ENCODE results near the gene FJX1.

The FJX1 gene

GRCh38 chr11:35617316-35617686 is 959 bp upstream of the FJX1 start:
- no peaks in the 10 kb centered on the region for H3K36me3 ChIP-seq (ENCODE audit: insufficient read depth, low read length)
- TF ChIP-seq CTCF (IDR thresholded peaks at IDR 0.05; ENCODE audit: low read length) (no peak), EZH2 (IDR thresholded peaks at IDR 0.05; ENCODE audit: borderline replicate concordance, low read length) (no peak)
- H3K27ac ChIP-seq (ENCODE audit: low read depth, low read length, poor library complexity, severe bottlenecking) = no peak overlapping the region
- no peak overlapping the region for H3K9ac ChIP-seq (ENCODE audit: low read length)
- H3F3A ChIP-seq (ENCODE audit: insufficient read depth, low read length) = no peaks in the 10 kb centered on the region
- H3K4me1 ChIP-seq (ENCODE audit: insufficient read depth, low read length, severe bottlenecking) = no peaks in the 10 kb centered on the region
- H3K4me2 ChIP-seq (ENCODE audit: low read length) = no peak overlapping the region
- H3K4me3 ChIP-seq (ENCODE audit: low read depth, low read length, poor library complexity, severe bottlenecking) = no peak overlapping the region
- H3K79me2 ChIP-seq (ENCODE audit: insufficient read depth, low read length) = no peaks in the 10 kb centered on the region
- H2AFZ ChIP-seq (ENCODE audit: low read length) = no peak overlapping the region
- no peaks in the 10 kb centered on the region for H3K27me3 ChIP-seq (ENCODE audit: insufficient read depth, low read length)
- no peaks in the 10 kb centered on the region for H4K20me1 ChIP-seq (ENCODE audit: insufficient read depth, low read length)
- no peaks in the 10 kb centered on the region for H3K9me3 ChIP-seq (ENCODE audit: low read length)
- no peaks in the 10 kb centered on the region for H3K9me2 ChIP-seq (ENCODE audit: low read depth, low read length)

- TF ChIP-seq EZH2 (IDR thresholded peaks at IDR 0.05; ENCODE audit: borderline replicate concordance, low read length) (no peak), CTCF (IDR thresholded peaks at IDR 0.05; ENCODE audit: low read length) (no peak)
- H3K9me3 ChIP-seq (ENCODE audit: low read length) = no peaks in the 10 kb centered on the region
- no peaks in the 10 kb centered on the region for H3K4me1 ChIP-seq (ENCODE audit: insufficient read depth, low read length, severe bottlenecking)
- H4K20me1 ChIP-seq (ENCODE audit: insufficient read depth, low read length) = no peaks in the 10 kb centered on the region
- no peaks in the 10 kb centered on the region for H3K27me3 ChIP-seq (ENCODE audit: insufficient read depth, low read length)
- no peak overlapping the region for H3K27ac ChIP-seq (ENCODE audit: low read depth, low read length, poor library complexity, severe bottlenecking)
- H3K4me3 ChIP-seq (ENCODE audit: low read depth, low read length, poor library complexity, severe bottlenecking) = no peak overlapping the region
- no peaks in the 10 kb centered on the region for H3K9me2 ChIP-seq (ENCODE audit: low read depth, low read length)
- H2AFZ ChIP-seq (ENCODE audit: low read length) = no peak overlapping the region
- H3F3A ChIP-seq (ENCODE audit: insufficient read depth, low read length) = no peaks in the 10 kb centered on the region
- no peaks in the 10 kb centered on the region for H3K36me3 ChIP-seq (ENCODE audit: insufficient read depth, low read length)
- H3K9ac ChIP-seq (ENCODE audit: low read length) = no peak overlapping the region
- no peak overlapping the region for H3K4me2 ChIP-seq (ENCODE audit: low read length)
- no peaks in the 10 kb centered on the region for H3K79me2 ChIP-seq (ENCODE audit: insufficient read depth, low read length)
Observed at GRCh38 chr11:35618497-35619115, 346 bp downstream of the FJX1 start.

GRCh38 chr11:35619116-35619854 is 1.0 kb downstream of the FJX1 start:
- no peaks in the 10 kb centered on the region for H3K9me2 ChIP-seq (ENCODE audit: low read depth, low read length)
- H3K79me2 ChIP-seq (ENCODE audit: insufficient read depth, low read length) = no peaks in the 10 kb centered on the region
- H3K9ac ChIP-seq (ENCODE audit: low read length) = no peak overlapping the region
- H3K4me1 ChIP-seq (ENCODE audit: insufficient read depth, low read length, severe bottlenecking) = no peaks in the 10 kb centered on the region
- no peak overlapping the region for H2AFZ ChIP-seq (ENCODE audit: low read length)
- H4K20me1 ChIP-seq (ENCODE audit: insufficient read depth, low read length) = no peaks in the 10 kb centered on the region
- no peak overlapping the region for H3K4me3 ChIP-seq (ENCODE audit: low read depth, low read length, poor library complexity, severe bottlenecking)
- no peak overlapping the region for H3K4me2 ChIP-seq (ENCODE audit: low read length)
- no peak overlapping the region for H3K27ac ChIP-seq (ENCODE audit: low read depth, low read length, poor library complexity, severe bottlenecking)
- H3K27me3 ChIP-seq (ENCODE audit: insufficient read depth, low read length) = no peaks in the 10 kb centered on the region
- TF ChIP-seq CTCF (IDR thresholded peaks at IDR 0.05; ENCODE audit: low read length) = no peak
- no peak for TF ChIP-seq EZH2 (IDR thresholded peaks at IDR 0.05; ENCODE audit: borderline replicate concordance, low read length)
- no peaks in the 10 kb centered on the region for H3K9me3 ChIP-seq (ENCODE audit: low read length)
- no peaks in the 10 kb centered on the region for H3K36me3 ChIP-seq (ENCODE audit: insufficient read depth, low read length)
- H3F3A ChIP-seq (ENCODE audit: insufficient read depth, low read length) = no peaks in the 10 kb centered on the region
